Stimulated activated CD4-positive, alpha-beta T cell treated with anti-CD3 and anti-CD28 coated beads, Interleukin-1b, Interleukin-23, amount 100 ng/mL, for 48 hours (primary cell): Measurements from ENCODE around the gene IL1RAP.

Source experiments
- DNase-seq: peaks from one replicate; pipeline ENCODE4 v3.0.0-alpha.2; 2020

The IL1RAP gene

DNA sequence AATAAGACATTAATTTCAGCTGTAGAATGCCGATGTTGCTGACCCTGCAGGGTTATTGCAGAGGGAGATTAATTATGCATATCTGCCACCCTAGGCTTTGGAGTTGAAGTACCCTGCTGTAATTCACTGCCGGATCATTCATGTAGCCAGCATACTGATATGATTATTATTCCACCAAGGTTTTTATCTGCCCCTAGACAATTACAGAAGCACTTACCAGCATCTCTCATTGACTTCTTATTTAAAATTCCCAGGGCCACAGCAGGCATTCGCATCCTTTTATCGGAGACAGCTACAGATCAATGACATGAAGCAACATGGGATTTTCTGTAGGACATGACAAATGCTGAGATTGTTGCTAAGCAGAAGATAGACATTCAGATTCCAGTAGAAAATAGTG, 31.3 kb downstream of the IL1RAP start:
- DNase-seq, result no peak

GRCh38 chr3:190546881-190547510, 33.1 kb downstream of the IL1RAP start:
- no peak for DNase-seq

DNA sequence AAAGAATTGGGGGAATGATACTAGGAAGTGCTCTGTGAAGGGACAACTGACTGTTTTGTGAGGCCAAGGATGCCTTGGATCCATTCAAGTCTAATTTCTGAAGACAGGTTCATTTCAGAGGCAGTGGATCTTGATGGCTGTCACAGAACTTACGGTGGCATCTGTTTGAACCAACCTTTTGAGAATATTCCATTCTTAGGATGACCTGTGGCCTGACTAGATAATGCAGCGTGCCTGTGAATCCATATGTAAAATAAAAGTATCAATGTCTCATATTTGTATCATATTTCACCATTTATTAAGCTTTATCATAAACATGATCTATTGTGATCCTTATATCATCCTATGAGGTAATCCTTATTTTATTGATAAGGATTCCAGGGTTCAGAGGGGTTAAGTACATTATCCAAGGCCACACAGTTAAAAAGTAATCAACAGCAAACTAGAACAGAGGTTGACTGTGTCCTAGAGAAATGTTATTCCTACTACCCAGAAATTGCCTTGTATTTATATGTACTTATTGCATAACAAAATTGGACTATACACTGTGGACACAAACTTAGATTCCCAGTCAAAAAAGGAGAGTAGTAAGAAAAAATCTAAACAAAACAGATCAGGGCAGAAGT, 34.3 kb downstream of the IL1RAP start:
- no peak for DNase-seq

DNA sequence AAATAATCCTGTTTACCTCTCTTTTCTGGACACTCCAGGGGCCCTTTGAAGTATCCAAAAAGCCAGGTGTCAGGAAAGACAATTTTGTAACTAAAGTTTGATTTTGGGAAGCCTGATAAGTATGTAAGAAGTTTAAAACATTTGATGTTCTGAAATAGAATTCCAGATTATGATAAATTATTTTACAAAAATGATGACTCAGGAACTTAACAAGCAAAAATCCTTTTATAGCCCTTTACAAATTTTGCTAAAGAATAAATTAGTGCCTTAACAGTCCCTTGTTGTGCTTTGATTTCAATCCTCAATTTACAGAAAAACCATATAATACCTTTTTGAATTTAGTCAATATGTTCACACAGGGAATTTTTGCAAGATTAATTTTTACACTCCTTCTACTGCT, 38.1 kb downstream of the IL1RAP start:
- DNase-seq, result no peak

GRCh38 chr3:190552969-190553759, 39.3 kb downstream of the IL1RAP start:
- DNase-seq, result no peak

GRCh38 chr3:190554197-190554596, 40.3 kb downstream of the IL1RAP start:
- DNase-seq, result no peak

GRCh38 chr3:190556351-190556750, 42.5 kb downstream of the IL1RAP start:
- DNase-seq, result no peak

DNA sequence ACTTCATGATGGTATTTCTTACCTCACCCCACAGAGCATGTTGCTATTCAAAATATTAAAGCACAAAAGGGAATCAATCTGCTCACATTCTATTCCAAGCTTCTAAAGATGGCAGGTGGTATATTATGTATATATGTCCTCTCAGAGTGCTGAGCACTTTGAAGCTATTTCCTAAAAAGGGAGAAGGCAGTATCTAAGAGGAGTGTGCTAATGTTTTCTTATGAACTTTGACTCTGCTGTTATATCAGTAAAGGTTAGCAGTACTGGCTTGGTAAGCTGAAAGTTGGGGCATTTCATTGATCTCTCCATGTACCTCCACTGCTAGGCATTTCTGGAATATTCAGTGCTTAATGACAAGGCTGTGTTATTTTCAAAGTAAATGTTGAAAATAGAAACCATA, 43.4 kb downstream of the IL1RAP start:
- DNase-seq, result no peak

GRCh38 chr3:190558316-190558715, 44.4 kb downstream of the IL1RAP start:
- DNase-seq, result no peak

DNA sequence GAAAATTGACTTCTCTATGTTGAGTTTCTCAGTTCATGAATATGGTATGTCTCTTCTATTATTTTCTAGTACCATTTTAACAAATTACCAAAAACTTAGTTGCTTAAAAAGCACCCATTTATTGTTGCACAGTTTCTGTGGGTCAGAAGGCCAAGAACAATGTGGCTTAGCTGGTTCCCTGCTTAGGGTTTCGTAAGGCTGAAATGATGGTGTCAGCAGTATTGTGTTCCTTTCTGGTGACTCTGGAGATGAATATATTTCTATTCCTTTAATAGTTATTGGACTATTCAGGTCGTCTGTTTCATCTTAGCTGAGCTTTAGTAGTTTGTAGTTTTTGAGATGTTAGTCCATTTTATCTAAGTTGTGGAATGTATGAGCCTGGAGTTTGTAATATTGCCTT, 44.9 kb downstream of the IL1RAP start:
- DNase-seq, result no peak

GRCh38 chr3:190560013-190560895, 46.4 kb downstream of the IL1RAP start:
- DNase-seq, result no peak

GRCh38 chr3:190562866-190563510, 49.1 kb downstream of the IL1RAP start:
- no peak for DNase-seq

DNA sequence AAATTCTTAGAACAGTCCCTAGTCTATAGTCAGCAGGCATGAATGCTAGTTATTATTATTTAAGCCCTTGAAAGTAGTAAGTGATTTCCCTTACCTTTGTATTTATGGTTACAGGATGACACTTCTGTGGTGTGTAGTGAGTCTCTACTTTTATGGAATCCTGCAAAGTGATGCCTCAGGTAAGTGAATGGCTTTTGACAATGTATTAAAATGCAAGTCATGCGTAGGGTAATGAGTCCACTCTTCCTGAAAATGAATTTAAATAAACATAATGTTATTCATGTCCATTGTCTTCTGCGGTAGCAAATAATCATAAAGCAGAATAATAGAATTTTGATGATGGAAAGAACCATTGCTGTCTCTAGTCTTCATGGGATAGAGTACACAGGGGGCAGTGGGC, 50.3 kb downstream of the IL1RAP start:
- DNase-seq, result no peak

- DNase-seq, result peak; percentile 90
These were observed 52.4 kb downstream of the IL1RAP start for GRCh38 chr3:190566043-190566933.

DNA sequence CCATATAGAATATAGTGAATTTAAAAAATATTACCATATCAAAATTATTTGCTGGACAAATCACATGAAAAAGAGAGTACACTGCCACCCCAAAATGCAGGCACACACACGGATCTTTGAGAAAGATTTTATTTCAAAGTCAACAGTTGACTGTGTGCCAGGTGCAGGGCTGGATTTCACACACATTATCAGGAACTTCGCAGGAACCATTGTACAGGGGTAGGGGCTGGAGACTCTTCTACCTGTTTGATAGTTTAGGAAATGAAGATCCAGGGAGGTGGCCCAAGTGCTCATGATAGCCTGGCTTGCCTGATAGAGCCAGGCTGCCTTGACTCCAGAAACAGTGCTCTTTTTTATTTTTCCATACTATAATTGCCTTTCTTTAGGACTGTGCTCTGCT, 54.2 kb downstream of the IL1RAP start:
- no peak for DNase-seq

DNA sequence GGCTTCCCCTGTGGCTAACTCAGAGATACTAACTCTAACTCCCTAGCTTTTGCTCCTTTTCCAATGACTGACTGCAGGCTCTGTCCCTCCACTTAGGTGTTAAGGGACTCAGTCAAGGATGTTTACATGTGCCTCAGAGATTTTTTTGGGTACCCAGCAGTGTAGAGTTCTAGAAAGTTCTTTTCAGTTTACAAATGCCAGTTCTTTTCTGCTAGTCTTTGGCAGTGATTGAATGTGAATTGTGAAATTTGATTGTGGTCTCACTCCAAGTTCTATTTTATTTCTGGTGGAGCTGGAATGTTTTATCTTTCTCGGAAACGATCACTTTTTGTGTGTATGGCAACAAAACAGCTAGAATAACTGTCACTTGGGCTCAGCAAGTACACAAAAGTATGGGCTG, 60.6 kb downstream of the IL1RAP start:
- no peak for DNase-seq

GRCh38 chr3:190575437-190576185, 61.7 kb downstream of the IL1RAP start:
- no peak for DNase-seq

DNA sequence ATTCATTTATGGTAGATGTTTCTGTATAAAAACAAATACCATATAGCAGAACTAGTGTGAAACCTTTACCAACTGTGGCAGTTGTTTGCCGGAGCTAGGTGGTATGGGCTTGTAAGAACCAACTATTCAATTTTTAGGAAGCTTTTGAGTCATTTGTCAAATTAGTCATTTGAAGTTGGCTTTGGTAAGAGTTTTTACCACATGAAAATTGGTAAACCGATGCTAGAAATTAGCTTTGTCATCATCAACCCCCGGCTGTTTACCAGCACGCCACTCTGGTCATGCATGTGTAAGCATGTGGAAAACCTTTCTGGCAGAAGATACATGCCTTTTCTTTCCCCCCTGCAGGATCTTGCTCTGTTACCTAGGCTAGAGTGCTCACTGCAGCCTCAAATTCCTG, 63.3 kb downstream of the IL1RAP start:
- DNase-seq, result peak; percentile 36

GRCh38 chr3:190579514-190580137, 65.7 kb downstream of the IL1RAP start:
- no peak for DNase-seq

GRCh38 chr3:190580417-190580816, 66.5 kb downstream of the IL1RAP start:
- no peak for DNase-seq
